GM21786 (cell line): Measurements from ENCODE around the gene RSAD2.
A peak's percentile ranks its signal among the peaks of the same experiment; 100 is the strongest.
"Not testable (repeated sequence)": the region's sequence is repeated elsewhere in the genome, so short reads cannot be mapped to it uniquely, and the experiment has no call there.

ENCODE experiments used
- ATAC-seq: cut with Tn5 transposase; IDR thresholded peaks from one replicate; pipeline ENCODE4 v1.9.1; 2021; ENCODE audit not compliant: unreplicated experiment

The RSAD2 gene

GRCh38 chr2:6896930-6897759 lies 19.6 kb downstream of the RSAD2 start:
- no peak for ATAC-seq

GRCh38 chr2:6902581-6902980 lies 25.0 kb downstream of the RSAD2 start:
- not testable (repeated sequence) for ATAC-seq

- ATAC-seq = no peak
These were observed 28.1 kb downstream of the RSAD2 start for GRCh38 chr2:6905668-6906067.

- no peak for ATAC-seq
These were observed 28.7 kb downstream of the RSAD2 start for GRCh38 chr2:6906165-6906741.

GRCh38 chr2:6908291-6908690 lies 30.7 kb downstream of the RSAD2 start:
- ATAC-seq = no peak

GRCh38 chr2:6909431-6910385 lies 32.1 kb downstream of the RSAD2 start:
- peak; percentile 99 for ATAC-seq

- ATAC-seq = no peak
These were observed 34.1 kb downstream of the RSAD2 start for GRCh38 chr2:6911721-6912120.

- no peak for ATAC-seq
These were observed 36.0 kb downstream of the RSAD2 start for GRCh38 chr2:6913415-6914157.

GRCh38 chr2:6914828-6915227 lies 37.3 kb downstream of the RSAD2 start:
- no peak for ATAC-seq

- no peak for ATAC-seq
These were observed 37.8 kb downstream of the RSAD2 start for GRCh38 chr2:6915399-6915798.

GRCh38 chr2:6916224-6916623 lies 38.6 kb downstream of the RSAD2 start:
- ATAC-seq = no peak

GRCh38 chr2:6916736-6917070 lies 39.1 kb downstream of the RSAD2 start:
- ATAC-seq = no peak

GRCh38 chr2:6917071-6917760 lies 39.6 kb downstream of the RSAD2 start, which contains the start of gene RNF144A:
Gene RNF144A, plus strand, starts transcription at chr2:6917412. Its CDS starts 79,515 bp downstream, at chr2:6996927.
- ATAC-seq = peak; percentile 71

GRCh38 chr2:6917761-6918421 lies 40.3 kb downstream of the RSAD2 start:
- ATAC-seq = peak; percentile 26

GRCh38 chr2:6919901-6920742 lies 42.5 kb downstream of the RSAD2 start:
- no peak for ATAC-seq

GRCh38 chr2:6920743-6921064 lies 43.1 kb downstream of the RSAD2 start:
- ATAC-seq = no peak

GRCh38 chr2:6921321-6921922 lies 43.8 kb downstream of the RSAD2 start:
- no peak for ATAC-seq

- ATAC-seq = no peak
These were observed 44.7 kb downstream of the RSAD2 start for GRCh38 chr2:6922201-6922656.
